Calu3 (cell line): ENCODE data around the gene HYDIN. TPM values are rescaled to one million over a fixed set of nuclear protein-coding genes. Genes with fewer than 3 reads are reported as not detected.

Experiments used
- BruUV-seq: library from RNA; stranded (reverse); fragments of 400-500 nt; replicated peaks from 2 replicates; lab custom pipeline; 2021; lab: Mats Ljungman, UMichigan
- CTCF ChIA-PET: fragments of 300-600 bp; sonication (Branson Sonifier 250); formaldehyde crosslinking; loops from one replicate; lab custom pipeline; 2022; ENCODE audit warnings: antibody characterized with exemption; lab: Charles Lee
- DNase-seq: peaks from one replicate; pipeline ENCODE4 v3.0.0; 2022
- H3K27ac Mint-ChIP-seq: one replicate; pipeline ENCODE4 v1.8.0; 2022; ENCODE audit warnings: mixed read lengths; ENCODE audit not compliant: unreplicated experiment
- H3K27me3 Mint-ChIP-seq: one replicate; pipeline ENCODE4 v1.8.0; 2022; ENCODE audit warnings: mixed read lengths; ENCODE audit not compliant: unreplicated experiment
- H3K36me3 Mint-ChIP-seq: one replicate; pipeline ENCODE4 v1.8.0; 2022; ENCODE audit warnings: mild to moderate bottlenecking, moderate library complexity, mixed read lengths; ENCODE audit not compliant: insufficient read depth, unreplicated experiment
- H3K4me1 Mint-ChIP-seq: one replicate; pipeline ENCODE4 v1.8.0; 2022; ENCODE audit warnings: mild to moderate bottlenecking, low read depth, mixed read lengths; ENCODE audit not compliant: unreplicated experiment
- H3K4me3 Mint-ChIP-seq: one replicate; pipeline ENCODE4 v1.8.0; 2022; ENCODE audit warnings: mild to moderate bottlenecking, low read depth, moderate library complexity, mixed read lengths; ENCODE audit not compliant: unreplicated experiment
- H3K9me3 Mint-ChIP-seq: one replicate; pipeline ENCODE4 v1.8.0; 2022; ENCODE audit warnings: low read depth, mixed read lengths; ENCODE audit not compliant: unreplicated experiment
- intact Hi-C: fragments of 100-400 bp; cut with micrococcal nuclease; formaldehyde crosslinking; loops from one replicate; pipeline ENCODE4 v1.10.0; 2022; ENCODE audit not compliant: unreplicated experiment
- total RNA-seq: library from RNA; stranded (reverse); gene quantifications from 2 replicates; pipeline ENCODE4 v1.2.3, GENCODE V29; 2022
- TF ChIP-seq, protein P1 (sequence below): fragments of 200-600 bp; IDR thresholded peaks from one replicate; pipeline ENCODE4 v1.8.0; 2022; ENCODE audit warnings: antibody characterized with exemption; ENCODE audit not compliant: unreplicated experiment

The HYDIN gene
- total RNA-seq, 1 experiment from 2014 or later: 2.9 TPM

DNA sequence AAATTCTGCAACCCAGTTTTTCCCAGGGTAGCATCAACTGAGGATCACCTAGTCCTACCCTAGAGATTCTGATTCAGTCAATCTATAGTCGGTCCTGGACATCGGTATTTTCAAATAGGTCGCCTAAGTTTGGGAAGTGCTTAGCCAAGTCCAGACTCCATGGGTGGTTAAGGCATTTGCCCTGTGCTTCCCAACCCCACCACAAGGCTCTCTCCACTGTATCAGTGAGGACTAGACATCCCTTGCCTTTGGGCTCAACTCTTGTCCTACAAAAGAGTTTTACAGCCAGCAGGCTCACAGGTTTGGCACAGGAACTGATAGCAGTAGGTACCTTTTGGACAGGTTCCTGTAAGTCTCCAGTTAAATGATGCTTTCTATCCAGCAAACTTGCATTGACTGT lies 13.8 kb downstream of the HYDIN start:
- no TSS peak for BruUV-seq
- TF ChIP-seq, protein P1, sequence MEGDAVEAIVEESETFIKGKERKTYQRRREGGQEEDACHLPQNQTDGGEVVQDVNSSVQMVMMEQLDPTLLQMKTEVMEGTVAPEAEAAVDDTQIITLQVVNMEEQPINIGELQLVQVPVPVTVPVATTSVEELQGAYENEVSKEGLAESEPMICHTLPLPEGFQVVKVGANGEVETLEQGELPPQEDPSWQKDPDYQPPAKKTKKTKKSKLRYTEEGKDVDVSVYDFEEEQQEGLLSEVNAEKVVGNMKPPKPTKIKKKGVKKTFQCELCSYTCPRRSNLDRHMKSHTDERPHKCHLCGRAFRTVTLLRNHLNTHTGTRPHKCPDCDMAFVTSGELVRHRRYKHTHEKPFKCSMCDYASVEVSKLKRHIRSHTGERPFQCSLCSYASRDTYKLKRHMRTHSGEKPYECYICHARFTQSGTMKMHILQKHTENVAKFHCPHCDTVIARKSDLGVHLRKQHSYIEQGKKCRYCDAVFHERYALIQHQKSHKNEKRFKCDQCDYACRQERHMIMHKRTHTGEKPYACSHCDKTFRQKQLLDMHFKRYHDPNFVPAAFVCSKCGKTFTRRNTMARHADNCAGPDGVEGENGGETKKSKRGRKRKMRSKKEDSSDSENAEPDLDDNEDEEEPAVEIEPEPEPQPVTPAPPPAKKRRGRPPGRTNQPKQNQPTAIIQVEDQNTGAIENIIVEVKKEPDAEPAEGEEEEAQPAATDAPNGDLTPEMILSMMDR: no peak
- no peaks in the 10 kb centered on the region for H3K9me3 Mint-ChIP-seq
- no peak overlapping the region for H3K27ac Mint-ChIP-seq
- no peaks in the 10 kb centered on the region for H3K4me1 Mint-ChIP-seq
- CTCF ChIA-PET: no interaction called here
- intact Hi-C loops: no loop called here
- no peak overlapping the region for H3K4me3 Mint-ChIP-seq
- DNase-seq: no peak
- no peaks in the 10 kb centered on the region for H3K27me3 Mint-ChIP-seq
- no peaks in the 10 kb centered on the region for H3K36me3 Mint-ChIP-seq

DNA sequence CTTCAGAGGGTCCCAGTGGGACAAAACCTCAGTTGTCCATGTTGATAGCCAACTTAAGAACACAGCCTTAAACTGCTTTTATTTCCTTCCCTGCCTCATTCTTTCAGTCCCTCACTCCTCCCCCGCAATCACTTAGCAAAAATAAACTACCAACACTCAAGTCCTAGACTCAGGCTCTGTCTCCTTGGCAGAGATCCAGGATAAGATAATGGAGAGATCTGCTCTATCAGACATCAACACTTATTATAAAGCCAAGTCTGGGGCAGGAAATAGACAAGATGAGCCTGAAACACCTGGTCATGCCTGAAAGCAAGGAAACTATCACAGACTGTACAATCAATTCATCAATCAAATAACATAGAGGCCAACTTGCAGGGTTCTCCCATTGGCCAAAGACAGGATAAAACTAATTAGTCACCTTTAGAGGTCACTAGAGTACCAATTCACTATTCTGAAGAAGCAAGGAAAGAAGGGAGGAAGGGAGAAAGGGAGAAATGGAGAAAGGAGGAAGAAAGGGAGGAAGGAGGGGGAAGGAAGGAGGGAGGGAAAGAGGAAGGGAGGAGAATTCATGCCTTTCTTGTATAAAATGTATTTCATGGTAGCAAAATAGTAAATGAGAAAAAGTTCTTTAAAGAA lies 15.7 kb downstream of the HYDIN start:
- Mint-ChIP-seq H3K9me3 (no peaks in the 10 kb centered on the region), H3K4me1 (no peaks in the 10 kb centered on the region), H3K27ac (no peak overlapping the region), H3K36me3 (no peaks in the 10 kb centered on the region), H3K27me3 (no peaks in the 10 kb centered on the region), H3K4me3 (no peak overlapping the region)
- BruUV-seq: no TSS peak
- CTCF ChIA-PET: interaction anchor here (1.0 to 1.2 kb wide), 3 partner anchors 97 to 144 kb away, joined by 3 to 10 read pairs (median 3); partner anchors contain the start of gene CALB2
- no peak for DNase-seq
- TF ChIP-seq, protein P1: no peak
- intact Hi-C loops: loop anchor here (1.0 kb wide), 2 partner anchors 96 to 143 kb away; partner anchors contain the start of gene CALB2

DNA sequence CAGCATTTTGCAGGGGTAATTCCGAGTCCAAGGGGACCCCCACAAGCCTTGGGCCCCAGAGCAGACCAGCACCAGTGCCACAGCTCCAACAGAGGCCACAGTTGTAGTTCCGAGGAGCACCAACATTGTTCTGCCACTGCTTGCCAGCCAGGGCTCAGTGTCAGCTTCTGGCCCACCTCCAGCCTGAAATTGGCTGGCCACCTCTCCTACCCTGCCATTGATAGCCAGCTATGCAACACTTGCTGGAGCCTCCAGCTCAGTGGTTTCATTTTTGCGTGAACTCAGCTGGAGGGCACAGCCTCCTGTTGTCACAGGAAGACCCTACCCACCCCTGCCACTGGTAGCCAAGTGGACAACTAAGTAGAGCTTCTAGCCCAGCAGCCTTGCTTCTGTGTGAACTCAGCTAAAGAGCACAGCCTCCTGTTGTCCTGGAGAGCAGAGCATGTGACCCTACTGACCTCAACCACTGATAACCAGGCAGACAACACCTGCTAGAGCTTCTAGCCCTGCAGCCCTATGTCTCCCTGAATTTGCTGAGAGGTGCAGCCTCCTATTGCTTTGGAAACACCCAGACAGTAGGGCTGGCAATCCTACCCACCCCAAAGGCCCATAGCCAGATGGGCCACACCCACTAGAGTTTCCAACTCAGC lies 24.9 kb downstream of the HYDIN start:
- H3K27ac Mint-ChIP-seq: no peak overlapping the region
- no peak overlapping the region for H3K4me3 Mint-ChIP-seq
- TF ChIP-seq, protein P1: no peak
- peaks cover 23% of the 10 kb centered on the region for H3K27me3 Mint-ChIP-seq
- H3K4me1 Mint-ChIP-seq: no peaks in the 10 kb centered on the region
- CTCF ChIA-PET: interaction anchor here (1.1 kb wide), 1 partner anchor 106 kb away, joined by 3 read pairs; no protein-coding TSS in a partner anchor
- H3K36me3 Mint-ChIP-seq: no peaks in the 10 kb centered on the region
- peaks cover 6% of the 10 kb centered on the region for H3K9me3 Mint-ChIP-seq
- intact Hi-C loops: no loop called here
- no TSS peak for BruUV-seq
- DNase-seq: no peak

DNA sequence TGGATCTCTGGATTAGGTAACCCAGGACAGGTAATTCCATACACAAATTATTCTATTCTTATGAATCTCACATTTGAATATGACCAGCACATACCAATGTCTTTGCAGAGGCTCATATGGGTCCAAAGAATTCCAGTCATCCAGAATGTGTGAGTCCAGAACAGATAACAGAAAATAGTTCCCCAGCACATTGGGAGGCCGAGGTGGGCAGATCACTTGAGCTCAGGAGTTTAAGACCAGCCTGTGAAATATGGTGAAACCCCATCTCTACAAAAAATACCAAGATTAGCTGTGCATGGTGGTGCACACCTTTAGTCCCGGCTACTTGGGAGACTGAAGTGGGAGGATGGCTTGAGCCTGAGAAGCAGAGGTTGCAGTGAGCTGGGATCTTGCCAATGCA lies 26.9 kb downstream of the HYDIN start:
- no peak overlapping the region for H3K4me3 Mint-ChIP-seq
- CTCF ChIA-PET: no interaction called here
- no peaks in the 10 kb centered on the region for H3K36me3 Mint-ChIP-seq
- peaks cover 10% of the 10 kb centered on the region for H3K9me3 Mint-ChIP-seq
- intact Hi-C loops: no loop called here
- H3K27me3 Mint-ChIP-seq: peaks cover 23% of the 10 kb centered on the region
- TF ChIP-seq, protein P1: no peak
- no peak overlapping the region for H3K27ac Mint-ChIP-seq
- DNase-seq: no peak
- no peaks in the 10 kb centered on the region for H3K4me1 Mint-ChIP-seq
- no TSS peak for BruUV-seq
